ENCODE measurements around the gene BNIPL. TPM values are rescaled to one million over a fixed set of nuclear protein-coding genes. Genes with fewer than 3 reads are reported as not detected.

The BNIPL gene
- total and polyA plus RNA-seq, 2 of the 13 experiments (the other 11 are each of a cell fraction or from before 2014, with no cell fraction given) = 0.40 to 1.1 TPM

- TF ChIP-seq ZNF318 (CRISPR knock-in tag; IDR thresholded peaks at IDR 0.05) (no peak), ZGPAT (CRISPR knock-in tag; IDR thresholded peaks at IDR 0.05) (peak; percentile 78), KIAA2018 (CRISPR knock-in tag; IDR thresholded peaks at IDR 0.05; ENCODE audit: borderline replicate concordance) (no peak), ZNF234 (CRISPR knock-in tag; conservative IDR thresholded peaks at IDR 0.05) (no peak), THAP8 (CRISPR knock-in tag; IDR thresholded peaks at IDR 0.05; ENCODE audit: borderline replicate concordance) (no peak), CENPT (CRISPR knock-in tag; IDR thresholded peaks at IDR 0.05; ENCODE audit: low read depth) (no peak), ZSCAN9 (CRISPR knock-in tag; IDR thresholded peaks at IDR 0.05; ENCODE audit: borderline replicate concordance) (no peak)
These were observed 23.5 kb upstream of the BNIPL start (continued) for GRCh38 chr1:151012684-151013471.
